IMR-90 (cell line): ENCODE data around the gene ERC2. TPM values are rescaled to one million over a fixed set of nuclear protein-coding genes. Genes with fewer than 3 reads are reported as not detected.

Source experiments
- ATAC-seq: fragments of 200-7000 bp; cut with Tn5 transposase; 2 replicates; pipeline ENCODE4 v1.9.1; 2020; ENCODE audit warnings: low read depth, mild to moderate bottlenecking, moderate library complexity
- BruUV-seq: library from RNA; stranded (reverse); fragments of 400-500 nt; replicated peaks from 2 replicates; lab custom pipeline; 2021; lab: Mats Ljungman, UMichigan
- CTCF ChIA-PET: fragments of 300-600 bp; formaldehyde crosslinking; extraction: SDS; loops from one replicate; lab custom pipeline; 2021; ENCODE audit warnings: antibody characterized with exemption; lab: Yijun Ruan, JAX
- POLR2A ChIA-PET: fragments of 300-600 bp; sonication (Branson Sonifier 250); formaldehyde crosslinking; loops from one replicate; lab custom pipeline; 2022; ENCODE audit warnings: antibody characterized with exemption; ENCODE audit not compliant: unreplicated experiment; lab: Charles Lee
- DNase-seq: peaks from one replicate; pipeline ENCODE4 v3.0.0; 2013
- H2AFZ ChIP-seq: replicated peaks from 2 replicates; pipeline ENCODE3; 2013; ENCODE audit warnings: low read length, mild to moderate bottlenecking; ENCODE audit not compliant: poor library complexity
- H2AK5ac ChIP-seq: 2 replicates; pipeline ENCODE4 v1.6.1; 2013; ENCODE audit warnings: low read depth, low read length, inconsistent platforms
- H2AK9ac ChIP-seq: replicated peaks from 2 replicates; pipeline ENCODE3; 2013; ENCODE audit warnings: mild to moderate bottlenecking, low read depth, low read length, moderate library complexity; ENCODE audit not compliant: poor library complexity
- H2BK120ac ChIP-seq: 2 replicates; pipeline ENCODE4 v1.6.1; 2013; ENCODE audit warnings: low read depth, low read length, inconsistent platforms
- H2BK15ac ChIP-seq: 3 replicates; pipeline ENCODE4 v1.6.1; 2013; ENCODE audit warnings: low read depth, low read length, inconsistent platforms
- H2BK20ac ChIP-seq: 2 replicates; pipeline ENCODE4 v1.6.1; 2013; ENCODE audit warnings: low read depth, mild to moderate bottlenecking, inconsistent platforms, low read length, moderate library complexity
- H2BK5ac ChIP-seq: 2 replicates; pipeline ENCODE4 v1.6.1; 2013; ENCODE audit warnings: mild to moderate bottlenecking, low read depth, low read length, inconsistent platforms; ENCODE audit not compliant: poor library complexity, severe bottlenecking
- H3K14ac ChIP-seq: replicated peaks from 2 replicates; pipeline ENCODE4 v1.6.1; 2013; ENCODE audit warnings: low read depth, low read length, inconsistent platforms
- H3K18ac ChIP-seq: 2 replicates; pipeline ENCODE4 v1.6.1; 2013; ENCODE audit warnings: low read depth, low read length, control low read depth
- H3K23ac ChIP-seq: 2 replicates; pipeline ENCODE4 v1.6.1; 2013; ENCODE audit warnings: low read depth, low read length, inconsistent platforms
- H3K27ac ChIP-seq: 2 replicates; pipeline ENCODE4 v1.5.1; 2013; ENCODE audit warnings: mild to moderate bottlenecking, control low read depth, low read length; ENCODE audit not compliant: insufficient read depth
- H3K27me3 ChIP-seq: 2 replicates; pipeline ENCODE4 v1.6.1; 2013; ENCODE audit warnings: low read length; ENCODE audit not compliant: control insufficient read depth, insufficient read depth
- H3K36me3 ChIP-seq: 2 replicates; pipeline ENCODE4 v1.6.1; 2013; ENCODE audit warnings: low read length, mixed read lengths; ENCODE audit not compliant: control insufficient read depth, insufficient read depth
- H3K4ac ChIP-seq: 2 replicates; pipeline ENCODE4 v1.6.1; 2013; ENCODE audit warnings: low read depth, low read length, inconsistent platforms
- H3K4me1 ChIP-seq: 2 replicates; pipeline ENCODE4 v1.6.1; 2013; ENCODE audit warnings: low read length, mixed read lengths; ENCODE audit not compliant: control insufficient read depth, insufficient read depth
- H3K4me2 ChIP-seq: 2 replicates; pipeline ENCODE4 v1.6.1; 2013; ENCODE audit warnings: low read depth, mild to moderate bottlenecking, control low read depth, low read length, moderate library complexity
- H3K4me3 ChIP-seq: 2 replicates; pipeline ENCODE4 v1.5.1; 2013; ENCODE audit warnings: low read depth, mild to moderate bottlenecking, control low read depth, low read length, moderate library complexity; ENCODE audit not compliant: insufficient read depth
- H3K56ac ChIP-seq: 2 replicates; pipeline ENCODE4 v1.6.1; 2013; ENCODE audit warnings: low read length, inconsistent platforms; ENCODE audit not compliant: insufficient read depth; ENCODE audit errors: extremely low read depth
- H3K79me1 ChIP-seq, 2 experiments: 2 replicates each; pipeline ENCODE4 v1.6.1; 2013; ENCODE audit warnings: low read length in 2 of 2, inconsistent platforms in 1 of 2, low read depth in 1 of 2
- H3K9ac ChIP-seq: 2 replicates; pipeline ENCODE4 v1.6.1; 2013; ENCODE audit warnings: low read depth, low read length, control low read depth
- H3K9me1 ChIP-seq: 2 replicates; pipeline ENCODE4 v1.6.1; 2013; ENCODE audit warnings: low read length, inconsistent platforms; ENCODE audit not compliant: insufficient read depth
- H3K9me3 ChIP-seq: 2 replicates; pipeline ENCODE4 v1.6.1; 2013; ENCODE audit warnings: low read length; ENCODE audit not compliant: control insufficient read depth, insufficient read depth
- H4K20me1 ChIP-seq: 2 replicates; pipeline ENCODE4 v1.6.1; 2013; ENCODE audit warnings: low read length, inconsistent platforms; ENCODE audit not compliant: insufficient read depth
- H4K5ac ChIP-seq: 2 replicates; pipeline ENCODE4 v1.6.1; 2013; ENCODE audit warnings: mild to moderate bottlenecking, low read depth, low read length, control low read depth
- H4K8ac ChIP-seq, 2 experiments: 2 replicates each; pipeline ENCODE4 v1.6.1; 2013; ENCODE audit warnings: low read depth in 2 of 2, low read length in 2 of 2, control low read depth in 1 of 2, inconsistent platforms in 1 of 2
- H4K91ac ChIP-seq: 2 replicates; pipeline ENCODE4 v1.6.1; 2013; ENCODE audit warnings: low read depth, low read length, inconsistent platforms; ENCODE audit not compliant: insufficient read depth
- BHLHE40 ChIP-seq: fragments of 150-350 bp; IDR thresholded peaks from 2 replicates; pipeline ENCODE4 v1.6.1; 2016; ENCODE audit warnings: mild to moderate bottlenecking, low read depth, low read length
- CEBPB ChIP-seq: IDR thresholded peaks from 2 replicates; pipeline ENCODE4 v1.6.1; 2012; ENCODE audit warnings: low read depth, low read length, improper control_type of control experiment
- CHD1 ChIP-seq: IDR thresholded peaks from 2 replicates; pipeline ENCODE4 v1.6.1; 2012; ENCODE audit warnings: low read depth, low read length, improper control_type of control experiment
- ELK1 ChIP-seq: fragments of 150-350 bp; IDR thresholded peaks from 2 replicates; pipeline ENCODE4 v1.6.1; 2016; ENCODE audit warnings: low read depth, mild to moderate bottlenecking, low read length, moderate library complexity, borderline replicate concordance
- FOS ChIP-seq: fragments of 150-350 bp; IDR thresholded peaks from 2 replicates; pipeline ENCODE4 v1.6.1; 2016; ENCODE audit warnings: low read depth, low read length
- MAFK ChIP-seq: IDR thresholded peaks from 2 replicates; pipeline ENCODE4 v1.6.1; 2012; ENCODE audit warnings: low read depth, low read length, improper control_type of control experiment
- MAZ ChIP-seq: IDR thresholded peaks from 2 replicates; pipeline ENCODE4 v1.6.1; 2012; ENCODE audit warnings: low read depth, mild to moderate bottlenecking, low read length, improper control_type of control experiment, moderate library complexity, borderline replicate concordance
- MXI1 ChIP-seq: IDR thresholded peaks from 2 replicates; pipeline ENCODE4 v1.6.1; 2012; ENCODE audit warnings: low read depth, mild to moderate bottlenecking, low read length, moderate library complexity, borderline replicate concordance
- NFE2L2 ChIP-seq: fragments of 150-350 bp; IDR thresholded peaks from 2 replicates; pipeline ENCODE4 v1.6.1; 2016; ENCODE audit warnings: low read depth, mild to moderate bottlenecking, low read length
- POLR2A ChIP-seq: IDR thresholded peaks from 2 replicates; pipeline ENCODE4 v1.6.1; 2012; ENCODE audit warnings: mild to moderate bottlenecking, low read depth, low read length
- RAD21 ChIP-seq: IDR thresholded peaks from 2 replicates; pipeline ENCODE4 v1.6.1; 2012; ENCODE audit warnings: low read length, improper control_type of control experiment
- RCOR1 ChIP-seq: IDR thresholded peaks from 2 replicates; pipeline ENCODE4 v1.6.1; 2012; ENCODE audit warnings: mild to moderate bottlenecking, low read length, improper control_type of control experiment; ENCODE audit not compliant: insufficient replicate concordance
- RFX5 ChIP-seq: IDR thresholded peaks from 2 replicates; pipeline ENCODE4 v1.8.0; 2012; ENCODE audit warnings: low read depth, mild to moderate bottlenecking, low read length, moderate library complexity
- SMC3 ChIP-seq: fragments of 150-350 bp; IDR thresholded peaks from 2 replicates; pipeline ENCODE4 v1.6.1; 2016; ENCODE audit warnings: low read depth, mild to moderate bottlenecking, antibody characterized with exemption, low read length, moderate library complexity
- WGBS, 2 experiments: methylation state at CpG; one replicate each; pipeline versions ENCODE4 v1.1.5 to v1.1.7; 2013; ENCODE audit warnings: missing lambda C conversion rate in 2 of 2; ENCODE audit not compliant: insufficient read length in 1 of 2; ENCODE audit errors: extremely low coverage in 2 of 2; 5-methylcytosine and 5-hydroxymethylcytosine counted together
- dilution Hi-C: fragments of 300-500 bp; cut with HindIII; formaldehyde crosslinking; loops from one replicate; pipeline ENCODE4 v1.14.3; 2018; ENCODE audit warnings: low sequenced_read_pairs; ENCODE audit not compliant: unreplicated experiment
- in situ Hi-C: fragments of 300-500 bp; cut with MboI; formaldehyde crosslinking; loops from 3 replicates; pipeline ENCODE4 v1.14.3; 2019; ENCODE audit warnings: low sequenced_read_pairs, inconsistent platforms, mixed read lengths
- intact Hi-C: fragments of 100-400 bp; cut with micrococcal nuclease; formaldehyde crosslinking; loops from 2 replicates; pipeline ENCODE4 v1.10.0; 2022
- polyA plus RNA-seq, 3 experiments: library from polyadenylated mRNA; depleted of rRNA; stranded (reverse); fragments of >200 nt; gene quantifications; 2 replicates each; pipeline ENCODE4 v1.2.3, GENCODE V29; 2012; ENCODE audit warnings: low replicate concordance in 1 of 3
- total RNA-seq: library from RNA; depleted of rRNA; stranded (reverse); fragments of >200 nt; gene quantifications from 2 replicates; pipeline ENCODE4 v1.2.3, GENCODE V29; 2012
- TF ChIP-seq, protein P1 (sequence below): fragments of 150-350 bp; IDR thresholded peaks from 2 replicates; pipeline ENCODE4 v1.6.1; 2017; ENCODE audit warnings: mild to moderate bottlenecking, antibody characterized with exemption, low read length, low read depth
- TF ChIP-seq, protein P2 (sequence below): conservative IDR thresholded peaks from 2 replicates; pipeline ENCODE4 v1.5.1; 2012; ENCODE audit warnings: mild to moderate bottlenecking, low read depth, low read length, improper control_type of control experiment

ERC2 gene
- total and polyA plus RNA-seq, 2 of the 4 experiments (the other 2 are of a cell fraction): 0.17 to 0.18 TPM

DNA sequence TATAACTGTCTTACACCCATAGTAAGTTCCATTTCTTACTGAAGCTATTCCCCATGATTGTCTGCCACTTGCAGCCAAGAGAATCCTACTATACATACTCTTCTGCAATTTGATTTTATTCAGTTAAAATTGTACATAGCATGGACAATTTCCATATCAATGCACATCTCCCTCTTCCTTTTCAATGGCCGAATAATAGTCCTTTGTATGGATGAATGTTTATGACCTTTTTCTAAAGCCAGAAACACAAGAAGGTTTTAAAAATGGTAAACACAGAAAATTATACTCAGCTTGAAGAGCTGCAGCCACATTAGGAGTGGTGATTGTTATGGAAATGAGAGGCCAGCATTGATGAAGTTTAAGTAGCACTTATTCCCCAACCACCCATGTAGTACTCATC, 8.5 kb upstream of the ERC2 start:
- Histone ChIP-seq H3K4me2 (no peak overlapping the region), H4K91ac (no peak overlapping the region), H3K9me3 (no peaks in the 10 kb centered on the region), H3K23ac (no peak overlapping the region), H3K36me3 (no peaks in the 10 kb centered on the region), H3K4me1 (no peaks in the 10 kb centered on the region), H3K4ac (no peak overlapping the region), H3K14ac (no peak overlapping the region), H2BK20ac (no peak overlapping the region), H4K8ac (no peak overlapping the region), H3K18ac (no peak overlapping the region), H3K4me3 (no peak overlapping the region), H2BK15ac (no peak overlapping the region), H3K9me1 (no peaks in the 10 kb centered on the region), H3K79me1 (no peaks in the 10 kb centered on the region), H2BK5ac (no peak overlapping the region), H3K56ac (no peak overlapping the region), H3K27me3 (no peaks in the 10 kb centered on the region), H3K9ac (no peak overlapping the region), H2AK9ac (no peak overlapping the region), H3K27ac (no peak overlapping the region), H2AK5ac (no peak overlapping the region), H2AFZ (no peak overlapping the region), H4K20me1 (no peaks in the 10 kb centered on the region), H4K5ac (no peak overlapping the region), H2BK120ac (no peak overlapping the region)
- POLR2A ChIA-PET: no interaction called here
- in situ Hi-C loops (no loop called here), dilution Hi-C loops (no loop called here), intact Hi-C loops (no loop called here)
- DNase-seq: no peak
- BruUV-seq: no TSS peak
- no peak for ATAC-seq
- TF ChIP-seq NFE2L2 (no peak), RCOR1 (no peak), FOS (no peak), MAZ (no peak), MAFK (no peak), CEBPB (no peak), POLR2A (no peak), ELK1 (no peak), BHLHE40 (no peak), RFX5 (no peak), MXI1 (no peak), RAD21 (no peak), SMC3 (no peak), CHD1 (no peak)
- TF ChIP-seq, protein P1, sequence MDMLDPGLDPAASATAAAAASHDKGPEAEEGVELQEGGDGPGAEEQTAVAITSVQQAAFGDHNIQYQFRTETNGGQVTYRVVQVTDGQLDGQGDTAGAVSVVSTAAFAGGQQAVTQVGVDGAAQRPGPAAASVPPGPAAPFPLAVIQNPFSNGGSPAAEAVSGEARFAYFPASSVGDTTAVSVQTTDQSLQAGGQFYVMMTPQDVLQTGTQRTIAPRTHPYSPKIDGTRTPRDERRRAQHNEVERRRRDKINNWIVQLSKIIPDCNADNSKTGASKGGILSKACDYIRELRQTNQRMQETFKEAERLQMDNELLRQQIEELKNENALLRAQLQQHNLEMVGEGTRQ: no peak
- TF ChIP-seq, protein P2, sequence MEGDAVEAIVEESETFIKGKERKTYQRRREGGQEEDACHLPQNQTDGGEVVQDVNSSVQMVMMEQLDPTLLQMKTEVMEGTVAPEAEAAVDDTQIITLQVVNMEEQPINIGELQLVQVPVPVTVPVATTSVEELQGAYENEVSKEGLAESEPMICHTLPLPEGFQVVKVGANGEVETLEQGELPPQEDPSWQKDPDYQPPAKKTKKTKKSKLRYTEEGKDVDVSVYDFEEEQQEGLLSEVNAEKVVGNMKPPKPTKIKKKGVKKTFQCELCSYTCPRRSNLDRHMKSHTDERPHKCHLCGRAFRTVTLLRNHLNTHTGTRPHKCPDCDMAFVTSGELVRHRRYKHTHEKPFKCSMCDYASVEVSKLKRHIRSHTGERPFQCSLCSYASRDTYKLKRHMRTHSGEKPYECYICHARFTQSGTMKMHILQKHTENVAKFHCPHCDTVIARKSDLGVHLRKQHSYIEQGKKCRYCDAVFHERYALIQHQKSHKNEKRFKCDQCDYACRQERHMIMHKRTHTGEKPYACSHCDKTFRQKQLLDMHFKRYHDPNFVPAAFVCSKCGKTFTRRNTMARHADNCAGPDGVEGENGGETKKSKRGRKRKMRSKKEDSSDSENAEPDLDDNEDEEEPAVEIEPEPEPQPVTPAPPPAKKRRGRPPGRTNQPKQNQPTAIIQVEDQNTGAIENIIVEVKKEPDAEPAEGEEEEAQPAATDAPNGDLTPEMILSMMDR: no peak
- no CpG with 5 or more reads among the region's 1 CpG for WGBS, 2 experiments
- CTCF ChIA-PET: interaction anchor here (1.8 kb wide), 1 partner anchor 18 kb away, joined by 5 read pairs; no protein-coding TSS in a partner anchor
